Measurements from ENCODE around the gene PPP2CA. TPM values are rescaled to one million over a fixed set of nuclear protein-coding genes. Genes with fewer than 3 reads are reported as not detected.

The PPP2CA gene
- total and polyA plus RNA-seq, 9 of the 15 experiments (the other 6 are each of a cell fraction or from before 2014, with no cell fraction given) = 23.0 to 257 (median 109) TPM

DNA sequence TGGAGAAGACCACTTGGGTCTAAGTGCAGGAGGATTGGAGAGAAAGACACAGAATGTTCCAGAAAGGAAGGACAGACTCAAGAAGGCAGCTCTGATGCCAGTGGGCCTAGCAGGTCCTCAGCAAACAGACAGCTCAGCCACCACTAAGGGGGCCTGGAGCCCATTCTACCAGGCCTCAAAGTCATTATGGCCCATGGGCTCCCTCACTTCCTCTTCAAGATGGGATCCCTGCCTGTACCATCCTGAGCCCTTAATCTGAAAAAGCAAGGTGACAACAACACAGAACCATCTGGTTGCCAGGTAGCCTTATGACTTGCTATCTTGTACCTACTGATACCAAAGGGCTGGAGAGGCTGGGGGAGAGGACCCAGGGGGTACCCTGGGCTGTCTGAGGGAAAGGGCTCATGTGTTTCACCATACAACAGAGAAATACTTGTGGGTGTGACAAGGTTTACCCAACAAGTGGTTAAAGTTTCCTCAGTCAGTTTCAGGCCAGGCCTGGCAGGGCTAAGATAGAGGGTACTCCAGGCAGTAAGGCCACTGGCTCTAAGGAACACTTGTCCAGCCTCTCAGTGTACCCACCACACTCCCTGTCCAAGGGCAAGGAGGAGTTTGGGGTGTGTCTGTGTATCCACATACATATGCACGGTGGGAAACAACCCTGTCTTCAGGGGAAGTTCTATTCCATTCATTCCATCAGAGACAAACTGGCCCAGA, 80.7 kb downstream of the PPP2CA start:
- no peaks in the 10 kb centered on the region for H3K27me3 ChIP-seq (ENCODE audit: control insufficient read depth in 2 of 2, insufficient read depth in 2 of 2, low read length in 2 of 2)
- CTCF ChIA-PET (ENCODE audit: low intra/inter-chr PET ratio) = interaction anchor here (0.6 to 2.5 kb wide), 3 partner anchors 106 to 551 kb away, joined by 3 to 22 read pairs (median 5); no protein-coding TSS in a partner anchor
- FAIRE-seq (no peak), ATAC-seq (no peak), DNase-seq (ENCODE audit: extremely low read depth in 1 of 4, low spot score in 3 of 4) (no peak)
- no peak overlapping the region for H3K4me2 ChIP-seq (ENCODE audit: insufficient read depth, low read length)
- TF ChIP-seq ZFPM2 (CRISPR knock-in tag; IDR thresholded peaks at IDR 0.05) = no peak
- TF ChIP-seq GATAD2B (IDR thresholded peaks at IDR 0.05; ENCODE audit: borderline replicate concordance) = no peak
- TF ChIP-seq JUN (IDR thresholded peaks at IDR 0.05; ENCODE audit: borderline replicate concordance, low read depth, low read length) = no peak
- no peak for TF ChIP-seq JUN (CRISPR knock-in tag; IDR thresholded peaks at IDR 0.05; ENCODE audit: borderline replicate concordance)
- no peak for TF ChIP-seq HNRNPH1 (optimal IDR thresholded peaks at IDR 0.05; ENCODE audit: low read depth, low read length)
- TF ChIP-seq, protein P1, sequence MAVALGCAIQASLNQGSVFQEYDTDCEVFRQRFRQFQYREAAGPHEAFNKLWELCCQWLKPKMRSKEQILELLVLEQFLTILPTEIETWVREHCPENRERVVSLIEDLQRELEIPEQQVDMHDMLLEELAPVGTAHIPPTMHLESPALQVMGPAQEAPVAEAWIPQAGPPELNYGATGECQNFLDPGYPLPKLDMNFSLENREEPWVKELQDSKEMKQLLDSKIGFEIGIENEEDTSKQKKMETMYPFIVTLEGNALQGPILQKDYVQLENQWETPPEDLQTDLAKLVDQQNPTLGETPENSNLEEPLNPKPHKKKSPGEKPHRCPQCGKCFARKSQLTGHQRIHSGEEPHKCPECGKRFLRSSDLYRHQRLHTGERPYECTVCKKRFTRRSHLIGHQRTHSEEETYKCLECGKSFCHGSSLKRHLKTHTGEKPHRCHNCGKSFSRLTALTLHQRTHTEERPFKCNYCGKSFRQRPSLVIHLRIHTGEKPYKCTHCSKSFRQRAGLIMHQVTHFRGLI (CRISPR knock-in tag; IDR thresholded peaks at IDR 0.05) = no peak
- no peak for TF ChIP-seq KAT2B (IDR thresholded peaks at IDR 0.05; ENCODE audit: low read depth, low read length)
- TF ChIP-seq CEBPZ (IDR thresholded peaks at IDR 0.05; ENCODE audit: borderline replicate concordance, low read depth, low read length) = no peak
- no peak for TF ChIP-seq KDM4B (IDR thresholded peaks at IDR 0.05; ENCODE audit: borderline replicate concordance in 2 of 2, low read depth in 1 of 2)
- TF ChIP-seq HNRNPLL (IDR thresholded peaks at IDR 0.05; ENCODE audit: low read depth, low read length, poor library complexity, severe bottlenecking) = no peak
- TF ChIP-seq SRSF1 (IDR thresholded peaks at IDR 0.05; ENCODE audit: low read depth, low read length) = no peak
- H3K36me3 ChIP-seq (ENCODE audit: control insufficient read depth, insufficient read depth, low read length) = peaks cover 84% of the 10 kb centered on the region
- in situ Hi-C loops (cut with MboI) (loop anchor here (5.0 kb wide), 1 partner anchor 103 kb away; no protein-coding TSS in a partner anchor), intact Hi-C loops (cut with micrococcal nuclease) (no loop called here)
- peaks cover 7 to 24% of the 10 kb centered on the region in 2 experiments; a peak in 4 of 5 replicates for H3K4me1 ChIP-seq (replicated peaks in 1 of 2; ENCODE audit: control insufficient read depth in 2 of 2, insufficient read depth in 2 of 2, low read length in 2 of 2)
- H3K79me2 ChIP-seq (ENCODE audit: control insufficient read depth, insufficient read depth, low read length) = peaks cover 28% of the 10 kb centered on the region
- no peak overlapping the region for H3K9ac ChIP-seq (ENCODE audit: insufficient read depth in 1 of 2, low read depth in 2 of 2, low read length in 2 of 2)
- WGBS (ENCODE audit: insufficient coverage, low coverage, missing lambda C conversion rate) = 76% methylated on average over 1 of the region's 1 CpG
- H3K9me1 ChIP-seq (ENCODE audit: control insufficient read depth, insufficient read depth, low read length) = no peaks in the 10 kb centered on the region
- POLR2A ChIA-PET = interaction anchor here (0.9 to 1.0 kb wide), 2 partner anchors 21 to 144 kb away, joined by 3 read pairs; no protein-coding TSS in a partner anchor
- peaks cover 38% of the 10 kb centered on the region for H4K20me1 ChIP-seq (replicated peaks; ENCODE audit: control insufficient read depth, insufficient read depth, low read length)
- H3K27ac ChIP-seq (ENCODE audit: extremely low read depth, low read depth, low read length) = no peak overlapping the region
- H3K4me3 ChIP-seq = no peak overlapping the region
- H3K9me3 ChIP-seq (replicated peaks; ENCODE audit: control insufficient read depth, insufficient read depth, low read depth, low read length) = no peaks in the 10 kb centered on the region
- no peak overlapping the region for H2AFZ ChIP-seq (ENCODE audit: low read depth, low read length)
- BruUV-seq (replicated peaks) = no TSS peak

Data from K562 (cell line).